CD4-positive, alpha-beta T cell treated with Interleukin-1 beta for 1 hour (primary cell): Measurements from ENCODE around the gene MPPED1.
A peak's percentile ranks its signal among the peaks of the same experiment; 100 is the strongest.

ENCODE experiments used
- DNase-seq, 2 donors: peaks; one replicate each; pipeline ENCODE4 v3.0.0-alpha.2; 2020 to 2022

MPPED1 gene, protein sequence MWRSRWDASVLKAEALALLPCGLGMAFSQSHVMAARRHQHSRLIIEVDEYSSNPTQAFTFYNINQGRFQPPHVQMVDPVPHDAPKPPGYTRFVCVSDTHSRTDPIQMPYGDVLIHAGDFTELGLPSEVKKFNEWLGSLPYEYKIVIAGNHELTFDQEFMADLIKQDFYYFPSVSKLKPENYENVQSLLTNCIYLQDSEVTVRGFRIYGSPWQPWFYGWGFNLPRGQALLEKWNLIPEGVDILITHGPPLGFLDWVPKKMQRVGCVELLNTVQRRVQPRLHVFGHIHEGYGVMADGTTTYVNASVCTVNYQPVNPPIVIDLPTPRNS

DNA sequence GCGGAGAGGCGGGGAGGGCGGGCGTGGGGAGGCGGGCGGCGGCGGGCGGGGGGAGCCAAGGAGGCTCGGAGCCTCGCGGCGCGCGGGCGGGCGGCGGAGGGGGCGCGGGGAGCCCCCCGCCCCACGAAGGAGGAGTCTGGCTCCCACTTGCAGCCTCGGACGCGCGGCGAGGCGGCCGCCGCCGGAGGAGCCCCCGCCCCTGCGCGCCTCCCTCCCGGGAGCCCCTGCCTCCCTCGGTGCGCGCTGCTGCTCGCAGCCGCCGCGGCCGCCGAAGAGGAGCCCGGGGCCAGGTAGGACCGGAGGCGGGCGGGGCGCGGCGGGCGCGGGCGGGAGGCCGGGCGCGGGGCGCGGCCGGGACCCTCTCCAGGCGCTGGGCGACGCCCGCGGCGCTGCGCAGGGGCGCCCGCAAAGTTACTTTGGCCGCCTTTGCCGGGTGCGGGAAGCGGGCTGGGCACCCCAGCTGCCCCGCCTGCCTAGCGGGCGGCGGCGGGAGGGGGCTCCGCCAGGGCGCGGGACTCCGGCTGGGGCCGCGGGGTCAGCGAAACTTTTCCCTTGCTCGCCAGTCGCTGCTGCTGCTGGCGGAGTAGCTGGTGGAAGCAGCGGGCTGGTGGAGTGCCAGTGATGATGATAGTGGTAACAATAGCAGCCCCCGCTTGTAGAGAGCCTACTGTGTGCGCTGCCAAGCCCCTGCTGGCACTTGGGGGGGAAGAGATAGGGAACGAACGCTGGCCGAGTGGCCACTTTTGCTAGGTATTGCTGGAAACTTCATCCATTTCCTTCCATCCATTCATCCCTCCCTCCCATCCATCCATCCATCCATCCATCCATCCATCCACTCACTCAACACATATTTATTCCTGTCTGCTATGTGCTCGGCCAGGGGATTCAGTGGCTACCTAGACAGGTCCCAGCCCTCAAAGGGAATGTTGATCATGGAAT, at the start of gene MPPED1:
Gene MPPED1, plus strand, starts transcription at position 146 of the 939 bp plus-strand sequence. CDS start 12,972 bp downstream, outside the sequence.
- DNase-seq, result no peak

DNA sequence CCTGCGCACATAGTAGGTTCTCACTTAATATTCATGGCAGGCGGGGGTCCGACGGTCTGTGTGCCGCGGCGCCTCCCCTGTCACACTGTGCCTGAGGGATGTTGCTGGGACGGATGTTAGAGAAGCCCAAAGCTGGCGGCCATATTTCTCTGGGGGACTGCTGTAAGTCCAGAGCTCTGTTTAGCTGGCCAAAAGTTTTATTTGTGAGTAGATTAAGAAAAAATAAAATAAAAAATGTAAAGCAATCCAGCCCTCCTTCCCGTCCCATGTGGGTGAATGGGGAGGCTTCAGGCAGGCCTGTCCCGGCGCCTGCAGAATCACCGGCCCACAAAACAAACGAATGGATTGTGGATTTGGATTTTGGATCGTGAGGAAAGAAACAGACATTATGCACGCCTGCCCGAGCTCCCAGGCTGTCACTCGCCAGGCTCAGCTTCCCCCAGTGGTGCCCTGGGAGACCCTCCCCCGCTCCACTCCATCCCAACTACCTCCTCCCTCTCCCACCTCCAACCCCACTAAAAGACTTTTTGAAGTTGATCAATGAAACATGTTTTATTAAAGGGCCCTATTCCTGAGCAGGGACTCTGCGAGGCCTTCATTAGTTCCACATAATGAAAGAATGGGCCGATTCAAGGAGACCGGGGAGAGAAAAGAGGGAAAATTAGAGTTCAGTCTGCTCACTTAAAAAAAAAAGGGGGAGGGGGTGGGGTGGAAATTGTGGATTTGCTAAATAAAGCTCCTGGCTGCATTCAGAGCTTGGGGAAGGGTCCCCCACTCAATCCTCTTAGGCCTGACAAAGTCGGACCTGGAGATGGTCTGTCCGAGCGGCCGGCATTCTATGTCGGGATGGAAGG, 48.3 kb upstream of the MPPED1 start:
- DNase-seq, result no peak

DNA sequence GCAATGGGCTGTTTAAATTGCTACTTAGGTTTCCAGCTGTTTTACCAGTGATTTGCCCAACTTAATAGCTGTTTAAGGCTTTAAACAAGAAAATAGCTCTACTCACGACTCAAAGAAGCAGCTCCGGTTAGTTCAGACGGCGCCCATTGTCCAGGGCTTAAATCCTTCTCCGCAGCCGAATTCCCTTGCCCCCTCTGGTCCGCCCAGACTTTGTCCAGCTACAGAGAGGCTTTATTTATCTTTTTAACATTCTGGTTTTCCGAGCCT, 47.7 kb upstream of the MPPED1 start:
- no peak for DNase-seq

DNA sequence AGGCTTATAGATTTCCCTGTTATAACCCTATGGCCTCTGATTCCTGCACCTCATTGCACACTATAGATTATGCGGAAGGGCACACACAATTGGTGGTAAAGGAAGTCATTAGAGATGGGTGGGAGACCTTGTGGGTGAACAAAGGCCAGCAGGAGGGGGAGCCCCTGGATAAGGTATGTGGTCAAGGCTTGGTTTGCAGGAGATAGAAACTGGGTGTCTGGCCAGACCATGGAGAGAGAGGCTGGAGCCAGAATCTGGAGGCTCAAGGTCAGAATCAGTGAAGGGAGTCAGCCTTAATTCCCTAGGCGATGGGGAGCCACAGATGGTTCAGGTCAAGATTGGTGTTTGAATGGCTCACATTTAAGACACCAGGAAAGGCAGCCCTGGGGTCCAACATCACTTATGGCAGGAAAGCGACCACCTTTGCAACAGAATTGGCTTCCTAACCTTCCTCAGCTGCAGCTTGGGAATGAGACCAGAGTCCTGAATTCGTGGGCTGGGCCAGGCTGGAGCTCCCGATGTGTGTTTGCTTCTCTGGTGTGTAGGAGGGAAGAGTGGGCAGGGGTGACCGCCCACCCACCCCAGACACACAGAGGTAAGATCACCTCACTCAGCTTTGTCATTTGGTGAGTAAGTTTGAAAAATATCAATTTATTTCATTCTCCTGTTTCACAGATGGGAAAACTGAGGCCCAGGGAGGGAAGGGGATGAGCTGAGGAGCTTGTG, 45.9 kb upstream of the MPPED1 start:
- DNase-seq, result no peak

DNA sequence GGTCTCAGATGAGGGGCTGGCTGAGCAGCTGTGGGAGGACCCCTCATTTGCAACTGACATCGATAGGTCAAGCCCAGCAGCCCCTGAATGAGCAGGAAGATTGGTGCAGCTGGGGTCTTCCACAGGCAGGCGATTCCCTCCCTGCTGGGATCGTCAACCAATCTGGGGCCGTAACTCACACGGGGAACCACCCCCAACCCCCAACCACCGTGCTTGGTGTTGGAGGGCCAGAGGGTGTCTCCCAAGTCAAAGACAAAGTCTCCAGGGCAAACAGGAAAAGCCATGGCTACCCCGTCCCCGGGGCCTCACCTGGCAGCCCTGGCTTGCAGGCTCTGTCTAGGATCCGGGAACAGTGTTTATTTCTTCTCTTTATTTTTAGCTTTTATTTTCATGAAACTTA, 41.8 kb upstream of the MPPED1 start:
- DNase-seq, result no peak

DNA sequence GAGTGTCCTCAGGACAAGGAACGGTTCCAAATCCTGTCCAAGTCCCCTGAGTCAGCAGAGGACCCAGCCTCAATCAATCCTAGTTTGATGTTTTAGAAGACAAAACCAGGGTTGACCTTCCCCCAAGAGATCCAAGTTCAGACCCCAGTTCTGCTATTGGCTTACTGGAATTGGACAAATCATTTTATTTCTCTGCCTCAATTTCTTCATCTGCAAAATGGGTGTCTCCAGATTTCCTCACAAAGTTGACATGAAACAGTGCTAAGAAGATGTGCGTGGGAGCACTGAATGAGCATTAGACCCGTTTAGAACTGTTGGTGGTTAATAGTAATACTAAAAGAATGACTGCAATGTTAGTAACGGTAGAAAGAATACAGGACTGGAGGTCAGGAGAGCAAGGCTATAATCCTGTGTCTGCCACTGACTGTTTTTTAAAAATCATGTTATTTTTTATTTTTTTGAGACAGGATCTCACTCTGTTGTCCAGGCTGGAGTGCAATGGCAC, 35.8 kb upstream of the MPPED1 start:
- DNase-seq, result no peak

DNA sequence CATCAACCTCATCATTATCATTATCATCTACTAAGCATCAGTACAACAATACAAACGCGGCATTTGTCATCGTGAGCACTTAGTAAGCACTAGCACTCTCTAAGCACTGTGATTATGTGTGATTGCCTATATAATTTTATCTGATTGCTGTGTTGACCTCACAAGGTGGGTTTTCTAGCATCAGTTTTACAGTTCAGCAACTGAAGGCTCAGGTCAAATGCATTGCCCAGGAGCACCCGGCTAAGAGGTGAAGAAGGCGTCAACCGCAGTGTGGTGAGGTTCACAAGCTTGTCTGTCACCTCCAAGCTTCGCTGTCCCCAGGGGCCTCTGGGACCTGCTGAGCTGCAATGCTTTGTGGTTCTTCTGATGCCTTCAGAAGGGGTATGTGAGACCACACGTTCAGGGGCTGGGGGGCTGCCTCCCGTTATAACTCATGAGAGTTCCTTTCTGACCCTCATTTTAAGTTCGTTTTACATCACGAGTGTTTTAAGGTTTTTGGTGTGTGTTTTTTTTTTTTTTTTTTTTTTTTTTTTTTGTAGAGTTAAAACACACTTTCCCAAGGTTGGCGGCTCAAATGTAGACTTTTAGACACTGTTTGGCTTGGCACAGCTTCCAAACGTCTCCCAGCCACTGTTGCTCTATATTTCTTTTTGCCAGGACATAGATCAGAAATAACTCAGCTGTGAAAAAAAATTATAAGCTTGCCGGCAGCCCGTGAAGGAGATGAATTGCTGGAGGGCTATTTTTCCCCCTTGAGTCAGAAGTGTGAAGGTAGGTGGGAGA, 34.9 kb upstream of the MPPED1 start:
- peak; percentile 39 to 50 for DNase-seq

DNA sequence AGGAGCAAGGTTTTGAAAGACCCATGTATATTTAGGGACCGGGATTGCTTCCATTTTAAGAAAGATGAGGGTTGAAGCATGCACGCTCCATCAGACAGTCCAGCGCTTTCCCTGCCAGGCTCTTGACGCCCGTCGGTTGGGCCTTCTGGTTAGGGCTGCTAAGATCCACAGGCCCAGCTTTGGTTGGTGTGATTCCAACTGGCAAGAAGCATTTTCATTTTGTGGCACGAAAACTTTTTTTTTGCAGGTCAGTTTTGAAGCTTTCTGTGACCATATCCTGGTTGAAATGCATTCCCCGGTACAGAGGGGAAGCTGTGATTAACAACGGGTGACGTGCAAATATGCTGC, 34.3 kb upstream of the MPPED1 start:
- DNase-seq, result no peak

DNA sequence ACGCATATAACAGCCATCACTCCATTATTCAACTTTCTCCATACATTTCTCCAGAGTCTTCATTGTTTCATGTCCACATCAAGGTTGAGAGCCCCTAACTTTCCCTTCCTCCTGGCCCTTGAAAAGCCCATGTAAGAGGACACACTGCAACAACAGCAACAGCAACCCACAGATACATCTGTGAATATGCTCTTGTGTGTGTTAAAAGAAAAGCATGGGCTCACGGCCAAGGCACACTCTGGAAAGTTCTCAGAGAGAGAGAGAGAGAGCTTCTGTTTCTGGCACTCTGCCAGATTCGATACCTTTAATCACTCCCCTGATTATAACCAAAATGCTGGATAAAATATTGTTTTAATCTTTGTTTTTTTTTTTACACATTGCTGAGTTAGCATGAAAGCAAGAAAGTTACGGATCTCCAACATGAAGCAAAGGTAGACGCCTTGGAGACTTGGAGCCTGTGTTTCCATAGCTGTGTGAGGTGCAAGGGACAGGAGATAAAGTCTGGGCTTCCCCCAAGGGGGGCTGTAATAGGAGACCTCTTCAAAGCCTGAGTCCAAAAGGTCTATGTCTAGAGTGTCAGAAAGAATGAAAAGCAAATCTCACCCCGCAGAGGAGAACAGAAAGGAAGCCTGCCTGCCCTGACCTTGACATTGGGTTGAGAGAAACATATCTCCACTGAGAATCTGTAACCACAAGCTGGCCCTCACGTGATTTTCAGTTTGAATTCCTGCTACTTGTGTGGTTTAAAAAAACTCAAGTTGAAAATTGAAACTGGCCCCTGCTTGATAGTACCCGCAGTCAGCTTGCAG, 33.7 kb upstream of the MPPED1 start:
- no peak for DNase-seq

DNA sequence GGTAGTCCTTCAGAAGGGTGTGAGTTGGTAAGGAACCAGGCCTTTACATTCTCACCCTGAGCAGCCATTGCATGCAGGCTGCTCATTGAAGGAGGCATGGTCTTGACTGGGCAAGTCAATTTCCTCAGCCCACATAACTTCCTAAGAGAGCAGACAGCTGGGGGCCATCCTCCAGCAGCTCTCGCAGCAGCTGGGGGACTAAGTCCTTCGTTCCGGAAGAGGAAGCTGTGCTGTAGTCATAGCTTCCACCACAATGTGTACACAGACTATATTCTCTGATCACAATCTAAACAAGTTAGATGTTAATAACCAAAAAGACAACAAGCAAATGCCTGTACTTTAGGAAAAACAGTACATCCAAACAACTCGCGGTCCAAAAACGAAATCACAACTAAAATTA, 30.1 kb upstream of the MPPED1 start:
- DNase-seq, result peak in 1 of 2 donors; percentile 17

DNA sequence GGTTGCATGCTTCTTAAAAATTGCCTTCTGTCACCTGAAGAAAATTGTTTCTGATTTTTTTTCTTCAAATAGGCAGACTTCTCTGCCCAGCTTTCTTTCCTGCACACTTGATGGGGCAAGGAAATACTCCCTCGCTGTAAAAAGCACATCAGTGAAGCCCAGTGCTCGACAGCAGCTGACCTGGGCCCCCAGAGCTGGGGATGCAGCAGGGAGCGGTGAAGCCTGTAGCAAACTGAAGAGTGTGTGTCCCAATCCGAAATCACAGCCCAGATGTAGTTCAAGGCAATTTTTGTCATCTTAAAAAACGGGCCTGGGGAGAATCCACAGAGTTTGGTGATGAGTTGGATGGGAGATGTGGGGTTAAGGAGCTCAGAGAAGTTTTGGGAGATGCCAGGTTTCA, 27.0 kb upstream of the MPPED1 start:
- DNase-seq, result no peak

DNA sequence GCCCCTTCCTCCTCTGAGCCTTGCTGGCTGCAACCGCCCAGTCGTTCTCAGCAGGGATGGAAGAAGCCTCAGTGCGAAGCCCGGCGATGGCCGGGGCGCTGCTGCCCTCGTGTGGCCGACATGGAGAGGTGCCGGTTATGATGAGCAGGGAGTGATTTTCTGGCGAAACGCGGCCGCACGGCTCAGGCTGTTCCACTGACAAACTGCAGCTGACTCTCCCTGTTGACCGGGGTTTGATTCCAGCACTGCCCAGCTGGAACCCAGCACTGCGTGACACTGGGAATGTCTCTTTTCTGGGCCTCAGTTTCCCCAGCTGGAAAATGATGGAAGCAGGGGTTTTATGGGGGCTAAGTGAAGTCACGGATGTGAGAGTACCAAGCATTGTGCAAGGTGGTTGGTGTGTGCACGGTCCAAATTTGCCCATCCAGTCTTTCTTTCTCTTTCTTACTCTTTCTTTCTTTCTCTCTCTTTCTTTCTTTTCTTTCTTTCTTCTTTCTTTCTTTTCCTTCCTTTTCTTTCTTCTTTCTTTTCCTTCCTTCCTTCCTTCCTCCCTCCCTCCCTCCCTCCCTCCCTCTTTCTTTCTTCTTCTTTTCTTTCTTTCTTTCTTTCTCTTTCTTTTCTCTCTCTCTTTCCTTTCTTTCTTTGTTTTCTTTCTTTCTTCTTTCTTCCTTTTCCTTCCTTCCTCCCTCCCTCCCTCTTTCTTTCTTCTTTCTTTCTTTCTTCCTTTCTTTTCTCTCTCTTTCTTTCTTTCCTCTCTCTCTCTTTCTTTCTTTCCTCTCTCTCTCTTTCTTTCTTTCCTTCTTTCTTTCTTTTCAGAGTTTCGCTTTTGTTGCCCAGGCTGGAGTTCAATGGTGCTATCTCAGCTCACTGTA, 25.8 kb upstream of the MPPED1 start:
- DNase-seq, result peak; percentile 73

DNA sequence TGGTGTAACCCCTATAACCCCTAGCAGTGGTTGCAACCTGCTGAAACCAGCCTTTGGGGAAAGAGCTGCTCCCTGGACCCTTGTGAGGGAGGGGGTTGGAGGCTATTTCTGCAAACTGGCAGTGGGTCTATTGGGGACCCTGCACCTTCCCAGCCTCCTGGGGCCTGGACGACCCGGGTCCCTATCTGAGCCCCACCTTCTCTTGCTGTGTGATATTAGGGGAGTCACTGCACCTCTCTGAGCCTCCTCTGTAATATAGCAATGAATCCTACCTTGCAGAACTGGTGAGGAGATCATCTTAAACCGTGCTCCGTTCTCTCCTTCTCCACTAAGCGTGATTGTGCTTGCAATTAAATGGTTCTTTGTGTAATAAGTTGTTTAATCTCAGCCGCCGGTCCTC, 24.0 kb upstream of the MPPED1 start:
- DNase-seq, result no peak

DNA sequence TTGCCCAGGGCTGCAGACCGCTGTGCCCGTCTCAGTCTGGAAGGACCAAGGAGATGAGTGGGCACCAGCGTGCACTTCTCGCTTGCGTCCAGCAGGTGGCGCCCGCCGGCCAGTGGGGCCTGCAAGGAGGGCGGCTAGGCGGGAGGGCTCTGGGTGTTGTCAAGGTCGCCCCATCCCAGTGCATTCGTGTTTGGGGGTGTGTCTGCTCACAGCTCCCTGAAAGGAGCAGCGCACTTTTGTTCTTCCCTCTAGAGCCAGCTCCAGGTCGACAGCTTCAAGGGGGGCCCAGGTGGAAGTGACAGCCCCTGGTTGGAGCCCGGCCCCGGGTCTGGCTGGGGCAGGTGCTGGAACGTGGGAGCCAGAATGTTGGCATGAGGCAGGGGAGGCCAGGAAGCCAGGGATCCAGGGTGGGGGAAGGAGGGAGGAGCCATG, 23.4 kb upstream of the MPPED1 start:
- DNase-seq, result peak; percentile 62 to 70

DNA sequence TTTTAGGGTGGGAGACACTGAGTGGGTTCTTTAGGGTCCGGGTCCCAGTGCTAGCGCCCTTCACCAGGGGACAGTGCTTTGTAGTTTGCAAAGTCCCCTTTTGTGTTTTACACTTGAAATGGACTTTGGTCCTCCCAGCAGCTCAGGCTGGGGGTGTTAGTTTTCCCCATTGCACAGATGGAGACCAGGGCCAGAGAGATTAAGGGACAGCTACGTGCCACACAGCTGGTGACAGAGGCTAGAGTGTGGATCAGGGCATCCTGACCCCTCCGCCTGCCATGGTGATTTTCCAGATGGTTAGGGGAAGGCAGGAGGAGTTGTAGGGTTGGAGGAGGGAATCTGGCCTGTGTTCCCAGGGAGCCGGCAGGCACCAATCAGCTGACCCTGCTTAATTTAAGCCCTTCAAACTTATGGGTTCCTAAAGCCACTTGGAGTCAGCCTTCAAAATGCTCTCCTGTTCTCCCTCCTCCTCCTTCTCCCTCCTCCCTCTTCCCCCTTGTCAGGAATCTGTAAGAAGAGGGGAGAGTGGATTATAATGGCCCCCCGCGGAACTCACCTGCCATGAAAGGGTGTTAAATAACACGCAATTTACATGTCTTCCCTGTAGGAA, 22.5 kb upstream of the MPPED1 start:
- DNase-seq, result no peak

DNA sequence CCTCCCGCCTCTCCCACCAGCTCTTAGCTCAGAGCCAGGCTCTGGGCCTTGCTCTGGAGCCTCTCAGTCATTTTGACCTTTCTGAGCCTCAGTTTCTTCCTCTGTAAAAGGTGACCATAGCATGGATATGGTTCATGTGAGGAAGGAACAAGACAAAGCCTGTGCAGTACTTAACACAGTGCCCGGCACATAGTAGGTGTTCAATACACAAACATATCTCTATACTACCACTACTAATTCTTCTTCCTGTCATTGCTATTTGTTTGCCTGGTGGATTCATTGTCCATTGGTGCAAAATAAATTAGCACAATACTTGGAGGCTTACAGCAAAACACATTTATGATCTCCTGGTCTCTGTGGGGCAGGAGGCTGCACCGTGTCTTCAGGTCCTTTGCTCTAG, 21.6 kb upstream of the MPPED1 start:
- no peak for DNase-seq

DNA sequence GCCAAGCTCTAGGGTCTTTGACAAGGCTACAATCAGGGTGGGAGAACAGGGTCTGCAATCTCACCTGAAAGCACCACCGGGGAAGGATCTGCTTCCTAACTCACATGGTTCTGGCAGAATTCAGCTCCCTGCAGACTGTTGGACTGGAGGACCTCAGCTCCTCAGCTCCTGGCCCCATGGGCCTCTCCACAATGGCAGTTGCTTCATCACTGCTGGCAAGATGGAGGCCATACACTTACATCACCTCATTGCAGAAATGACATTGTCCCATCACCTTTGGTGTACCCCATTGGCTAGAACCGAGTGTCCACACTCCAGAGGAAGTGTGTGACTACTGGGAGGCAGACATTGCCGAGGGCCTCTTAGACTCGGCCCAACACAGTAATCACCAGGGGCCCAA, 20.9 kb upstream of the MPPED1 start:
- DNase-seq, result no peak

DNA sequence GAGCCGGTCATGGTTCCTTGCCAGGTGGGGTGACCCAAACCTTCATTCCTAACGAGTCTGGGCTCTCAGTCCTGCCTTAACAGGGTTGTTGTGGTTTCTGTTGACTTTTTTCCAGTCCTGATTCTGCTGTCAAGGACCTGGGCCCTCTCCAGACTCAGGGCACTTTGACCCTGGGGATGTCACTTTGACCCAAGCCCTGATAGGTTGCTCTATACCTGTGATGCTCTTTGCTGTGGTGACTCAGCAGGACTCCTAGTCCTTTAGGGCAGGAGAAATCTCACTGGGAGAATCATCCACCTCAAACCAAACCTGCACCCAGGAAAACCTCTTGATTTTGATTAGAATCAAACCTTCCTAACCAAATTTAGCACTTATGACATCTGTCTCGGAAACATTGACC, 20.5 kb upstream of the MPPED1 start:
- no peak for DNase-seq

DNA sequence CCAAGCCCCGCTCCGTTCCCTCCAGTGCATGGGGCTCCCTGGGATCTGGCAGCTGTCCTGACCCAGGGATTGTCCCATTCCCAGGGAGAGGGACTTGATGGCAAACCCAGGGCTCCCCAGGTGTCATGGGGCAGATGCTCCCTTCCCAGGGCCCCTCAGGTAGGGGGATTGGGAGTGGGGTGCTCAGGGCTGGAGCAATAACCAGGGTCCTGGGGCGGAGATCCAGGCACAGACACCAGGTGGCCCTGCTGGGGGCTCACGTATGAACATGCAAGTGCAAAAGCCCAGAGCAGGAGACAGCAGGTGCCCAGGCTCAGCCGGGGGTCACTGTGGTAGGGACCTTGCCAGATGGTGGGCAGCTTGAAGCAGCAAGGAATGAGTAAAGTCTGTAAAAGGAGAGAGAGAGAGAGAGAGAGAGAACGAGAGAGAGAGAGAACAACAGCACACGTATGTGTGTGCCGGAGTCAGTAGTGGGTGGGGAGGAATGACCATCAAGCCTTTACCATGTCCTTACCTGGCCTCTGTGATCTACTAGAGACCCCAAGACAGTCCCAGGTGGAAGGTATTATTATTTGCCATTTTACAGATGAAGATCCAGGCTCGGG, 19.3 kb upstream of the MPPED1 start:
- no peak for DNase-seq
